ENCODE results near the gene FGF18. TPM values are rescaled to one million over a fixed set of nuclear protein-coding genes. Genes with fewer than 3 reads are reported as not detected.
"Not testable (repeated sequence)": the region's sequence is repeated elsewhere in the genome, so short reads cannot be mapped to it uniquely, and the experiment has no call there.

FGF18 gene
- total and polyA plus RNA-seq, 3 experiments from 2014 or later, result 0.18 to 0.22 TPM; not detected in 1

- peaks cover 72 to 92% (median 84%) of the 10 kb centered on the region in 3 donors for H3K4me1 Mint-ChIP-seq
Measured at GRCh38 chr5:171392585-171393159, 26.8 kb upstream of the FGF18 start.

GRCh38 chr5:171395042-171395441 is 24.4 kb upstream of the FGF18 start:
- DNase-seq, result no peak
- no peak overlapping the region for H3K27ac ChIP-seq (ENCODE audit: low read depth, low read length)
- H3K36me3 Mint-ChIP-seq, result peaks cover 32 to 88% (median 40%) of the 10 kb centered on the region in 3 donors
- no peaks in the 10 kb centered on the region for H3K27me3 ChIP-seq (ENCODE audit: insufficient read depth, low read length, poor library complexity, severe bottlenecking)
- ChIA-PET POLR2A (no interaction called here), CTCF (interaction anchor here (2.3 kb wide), 1 partner anchor 23 kb away, joined by 8 read pairs; the partner anchor contains the start of gene FGF18)
- H3K9me3 Mint-ChIP-seq, result no peaks in the 10 kb centered on the region
- H3K9me3 ChIP-seq (ENCODE audit: low read length), result no peaks in the 10 kb centered on the region
- no peaks in the 10 kb centered on the region for H3K27me3 Mint-ChIP-seq
- H3K4me3 ChIP-seq (ENCODE audit: low read length), result no peak overlapping the region
- peaks cover 69% of the 10 kb centered on the region for H3K36me3 ChIP-seq (ENCODE audit: insufficient read depth, low read length)
- H3K4me3 Mint-ChIP-seq, result no peak overlapping the region
- H3K4me1 Mint-ChIP-seq, result peaks cover 66 to 88% (median 84%) of the 10 kb centered on the region in 3 donors
- peaks cover 48% of the 10 kb centered on the region for H3K4me1 ChIP-seq (ENCODE audit: insufficient read depth, low read length)
- peak overlapping the region in 2 of 8 donors; percentile 35 to 36 for H3K27ac Mint-ChIP-seq

More at GRCh38 chr5:171392585-171393159, 26.8 kb upstream of the FGF18 start:
- peak overlapping the region in 7 of 8 donors; percentile 7 to 78 (median 59) for H3K27ac Mint-ChIP-seq
- H3K36me3 Mint-ChIP-seq, result peaks cover 27 to 88% (median 36%) of the 10 kb centered on the region in 3 donors
- Histone ChIP-seq H3K27ac (ENCODE audit: low read depth, low read length) (no peak overlapping the region), H3K4me1 (ENCODE audit: insufficient read depth, low read length) (peaks cover 58% of the 10 kb centered on the region), H3K4me3 (ENCODE audit: low read length) (no peak overlapping the region), H3K9me3 (ENCODE audit: low read length) (no peaks in the 10 kb centered on the region), H3K36me3 (ENCODE audit: insufficient read depth, low read length) (peaks cover 52% of the 10 kb centered on the region), H3K27me3 (ENCODE audit: insufficient read depth, low read length, poor library complexity, severe bottlenecking) (no peaks in the 10 kb centered on the region)
- H3K9me3 Mint-ChIP-seq, result peaks cover 0 to 6% (median 0%) of the 10 kb centered on the region in 5 donors
- POLR2A ChIA-PET, result no interaction called here
- H3K27me3 Mint-ChIP-seq, result peaks cover 0 to 7% of the 10 kb centered on the region in 2 donors
- CTCF ChIA-PET, result interaction anchor here (1.6 kb wide), 1 partner anchor 11 kb away, joined by 3 read pairs; no protein-coding TSS in a partner anchor
- DNase-seq, result no peak
- H3K4me3 Mint-ChIP-seq, result peak overlapping the region in 3 of 7 donors; percentile 17 to 59 (median 19)

GRCh38 chr5:171396583-171396982 is 22.9 kb upstream of the FGF18 start:
- not testable (repeated sequence) for H3K27ac ChIP-seq (ENCODE audit: low read depth, low read length); H3K27me3 Mint-ChIP-seq; H3K4me3 ChIP-seq (ENCODE audit: low read length); H3K9me3 ChIP-seq (ENCODE audit: low read length); H3K9me3 Mint-ChIP-seq; H3K27me3 ChIP-seq (ENCODE audit: insufficient read depth, low read length, poor library complexity, severe bottlenecking); DNase-seq
- peak overlapping the region in 2 of 7 donors; percentile 23 to 32 for H3K4me3 Mint-ChIP-seq
- peaks cover 56 to 83% (median 75%) of the 10 kb centered on the region in 3 donors for H3K4me1 Mint-ChIP-seq
- ChIA-PET POLR2A (interaction anchor here (0.6 kb wide), 1 partner anchor 535 kb away, joined by 10 read pairs; no protein-coding TSS in a partner anchor), CTCF (interaction anchor here (2.3 kb wide), 1 partner anchor 22 kb away, joined by 8 read pairs; the partner anchor contains the start of gene FGF18)
- peaks cover 31 to 91% (median 35%) of the 10 kb centered on the region in 3 donors for H3K36me3 Mint-ChIP-seq
- peak overlapping the region in 5 of 8 donors; percentile 20 to 74 (median 61) for H3K27ac Mint-ChIP-seq
- Histone ChIP-seq H3K4me1 (ENCODE audit: insufficient read depth, low read length) (peaks cover 33% of the 10 kb centered on the region), H3K36me3 (ENCODE audit: insufficient read depth, low read length) (peaks cover 76% of the 10 kb centered on the region)

GRCh38 chr5:171397190-171397589 is 22.3 kb upstream of the FGF18 start:
- no peak overlapping the region for H3K27ac ChIP-seq (ENCODE audit: low read depth, low read length)
- Mint-ChIP-seq H3K27me3 (no peaks in the 10 kb centered on the region), H3K27ac (peak overlapping the region in 6 of 8 donors; percentile 20 to 63 (median 56)), H3K4me3 (peak overlapping the region in 2 of 7 donors; percentile 23 to 32), H3K4me1 (peaks cover 56 to 80% (median 71%) of the 10 kb centered on the region in 3 donors), H3K36me3 (peaks cover 31 to 90% (median 38%) of the 10 kb centered on the region in 3 donors), H3K9me3 (no peaks in the 10 kb centered on the region)
- no peaks in the 10 kb centered on the region for H3K27me3 ChIP-seq (ENCODE audit: insufficient read depth, low read length, poor library complexity, severe bottlenecking)
- CTCF ChIA-PET, result interaction anchor here (2.3 kb wide), 1 partner anchor 21 kb away, joined by 8 read pairs; the partner anchor contains the start of gene FGF18
- H3K4me1 ChIP-seq (ENCODE audit: insufficient read depth, low read length), result peaks cover 27% of the 10 kb centered on the region
- no peaks in the 10 kb centered on the region for H3K9me3 ChIP-seq (ENCODE audit: low read length)
- no peak overlapping the region for H3K4me3 ChIP-seq (ENCODE audit: low read length)
- POLR2A ChIA-PET, result no interaction called here
- DNase-seq, result no peak
- H3K36me3 ChIP-seq (ENCODE audit: insufficient read depth, low read length), result peaks cover 75% of the 10 kb centered on the region

- no peak for DNase-seq
- no peak overlapping the region for H3K4me3 ChIP-seq (ENCODE audit: low read length)
- Mint-ChIP-seq H3K27ac (peak overlapping the region in 1 of 8 donors; percentile 29), H3K4me1 (peaks cover 52 to 76% (median 67%) of the 10 kb centered on the region in 3 donors), H3K9me3 (no peaks in the 10 kb centered on the region), H3K36me3 (peaks cover 29 to 87% (median 37%) of the 10 kb centered on the region in 3 donors), H3K27me3 (no peaks in the 10 kb centered on the region), H3K4me3 (no peak overlapping the region)
- no peaks in the 10 kb centered on the region for H3K27me3 ChIP-seq (ENCODE audit: insufficient read depth, low read length, poor library complexity, severe bottlenecking)
- ChIA-PET CTCF (no interaction called here), POLR2A (no interaction called here)
- no peak overlapping the region for H3K27ac ChIP-seq (ENCODE audit: low read depth, low read length)
- no peaks in the 10 kb centered on the region for H3K9me3 ChIP-seq (ENCODE audit: low read length)
- peaks cover 23% of the 10 kb centered on the region for H3K4me1 ChIP-seq (ENCODE audit: insufficient read depth, low read length)
- H3K36me3 ChIP-seq (ENCODE audit: insufficient read depth, low read length), result peaks cover 71% of the 10 kb centered on the region
Measured at GRCh38 chr5:171397599-171397998, 21.8 kb upstream of the FGF18 start.

GRCh38 chr5:171398660-171399059 is 20.8 kb upstream of the FGF18 start:
- H3K27me3 Mint-ChIP-seq; DNase-seq; H3K4me3 Mint-ChIP-seq; H3K27ac ChIP-seq (ENCODE audit: low read depth, low read length); H3K9me3 ChIP-seq (ENCODE audit: low read length); H3K4me3 ChIP-seq (ENCODE audit: low read length); POLR2A ChIA-PET; H3K27me3 ChIP-seq (ENCODE audit: insufficient read depth, low read length, poor library complexity, severe bottlenecking); H3K9me3 Mint-ChIP-seq: not testable (repeated sequence)
- Mint-ChIP-seq H3K27ac (peak overlapping the region in 3 of 8 donors; percentile 26 to 57 (median 46)), H3K36me3 (peaks cover 24 to 79% (median 30%) of the 10 kb centered on the region in 3 donors), H3K4me1 (peaks cover 42 to 69% (median 56%) of the 10 kb centered on the region in 3 donors)
- Histone ChIP-seq H3K4me1 (ENCODE audit: insufficient read depth, low read length) (peaks cover 23% of the 10 kb centered on the region), H3K36me3 (ENCODE audit: insufficient read depth, low read length) (peaks cover 60% of the 10 kb centered on the region)
- CTCF ChIA-PET, result interaction anchor here (1.5 kb wide), 1 partner anchor 20 kb away, joined by 4 read pairs; the partner anchor contains the start of gene FGF18

GRCh38 chr5:171400169-171400568 is 19.3 kb upstream of the FGF18 start:
- peaks cover 24 to 70% (median 29%) of the 10 kb centered on the region in 3 donors for H3K36me3 Mint-ChIP-seq
- H3K4me1 ChIP-seq (ENCODE audit: insufficient read depth, low read length), result peaks cover 28% of the 10 kb centered on the region
- peaks cover 42 to 62% (median 56%) of the 10 kb centered on the region in 3 donors for H3K4me1 Mint-ChIP-seq
- POLR2A ChIA-PET, result no interaction called here
- H3K27me3 Mint-ChIP-seq, result no peaks in the 10 kb centered on the region
- H3K9me3 ChIP-seq (ENCODE audit: low read length), result no peaks in the 10 kb centered on the region
- no peak overlapping the region for H3K4me3 Mint-ChIP-seq
- peaks cover 52% of the 10 kb centered on the region for H3K36me3 ChIP-seq (ENCODE audit: insufficient read depth, low read length)
- CTCF ChIA-PET, result no interaction called here
- DNase-seq, result no peak
- no peaks in the 10 kb centered on the region for H3K9me3 Mint-ChIP-seq
- no peak overlapping the region for H3K4me3 ChIP-seq (ENCODE audit: low read length)
- peak overlapping the region in 4 of 8 donors; percentile 11 to 29 (median 14) for H3K27ac Mint-ChIP-seq
- H3K27me3 ChIP-seq (ENCODE audit: insufficient read depth, low read length, poor library complexity, severe bottlenecking), result no peaks in the 10 kb centered on the region
- H3K27ac ChIP-seq (ENCODE audit: low read depth, low read length), result no peak overlapping the region

All from CD8-positive, alpha-beta memory T cell (primary cell).